Measurements from ENCODE around the gene PDRG1.
"Not testable (repeated sequence)": the region's sequence is repeated elsewhere in the genome, so short reads cannot be mapped to it uniquely, and the experiment has no call there.

The PDRG1 gene

GRCh38 chr20:31926493-31926892 lies 25.4 kb downstream of the PDRG1 start:
- DNase-seq (ENCODE audit: low read depth) = no peak

- no peak for DNase-seq (ENCODE audit: low read depth)
Observed at GRCh38 chr20:31925631-31926030, 26.2 kb downstream of the PDRG1 start.

- DNase-seq (ENCODE audit: low read depth) = no peak
Observed at GRCh38 chr20:31924561-31924960, 27.3 kb downstream of the PDRG1 start.

DNA sequence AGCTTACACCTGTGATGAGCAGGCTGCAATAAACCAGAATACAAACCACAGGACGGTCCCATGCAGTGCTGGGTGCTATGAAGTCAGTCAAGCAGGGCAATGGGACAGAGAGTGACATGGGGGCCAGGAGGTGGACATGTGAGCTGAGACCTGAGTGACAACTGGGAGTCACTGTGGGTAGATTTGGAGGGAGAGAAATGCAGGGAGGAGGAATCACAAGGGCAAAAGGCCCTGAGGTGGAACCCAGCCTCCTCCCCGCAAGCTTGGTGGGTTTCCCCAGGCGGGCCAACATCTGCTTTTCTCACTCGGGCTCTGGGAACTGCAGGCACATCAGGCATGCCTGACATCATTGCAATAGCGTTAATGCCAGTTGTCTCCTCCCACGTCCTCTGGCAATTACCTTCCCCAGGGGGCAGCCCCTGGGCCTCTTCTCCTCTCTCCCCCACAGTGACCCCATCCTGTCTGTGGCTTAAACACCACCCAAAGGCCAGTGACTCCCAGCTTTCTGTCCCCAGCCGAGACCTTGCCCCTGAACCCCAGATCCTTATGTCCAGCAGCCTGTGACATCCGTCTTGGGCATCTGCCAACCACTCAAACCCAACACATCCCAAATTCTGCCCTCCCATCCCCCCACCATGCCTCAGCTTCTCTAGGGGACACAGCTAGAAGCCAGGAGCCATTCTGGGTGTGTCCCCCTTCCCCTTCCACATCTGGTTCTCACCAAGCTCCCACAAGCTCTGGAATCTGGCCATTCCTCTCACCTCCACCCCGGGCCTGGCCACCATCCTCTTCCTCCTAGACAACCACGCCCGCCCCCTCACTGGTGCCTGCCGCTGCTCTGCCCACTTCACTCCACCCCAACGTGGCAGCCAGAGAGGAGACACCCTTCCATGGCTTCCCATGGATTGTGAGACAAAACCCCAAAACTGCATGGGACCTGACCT lies 28.2 kb downstream of the PDRG1 start:
- DNase-seq (ENCODE audit: low read depth) = no peak

- DNase-seq (ENCODE audit: low read depth) = no peak
Observed at GRCh38 chr20:31922588-31922987, 29.3 kb downstream of the PDRG1 start.

- DNase-seq (ENCODE audit: low read depth) = no peak
Observed at GRCh38 chr20:31922181-31922580, 29.7 kb downstream of the PDRG1 start.

DNA sequence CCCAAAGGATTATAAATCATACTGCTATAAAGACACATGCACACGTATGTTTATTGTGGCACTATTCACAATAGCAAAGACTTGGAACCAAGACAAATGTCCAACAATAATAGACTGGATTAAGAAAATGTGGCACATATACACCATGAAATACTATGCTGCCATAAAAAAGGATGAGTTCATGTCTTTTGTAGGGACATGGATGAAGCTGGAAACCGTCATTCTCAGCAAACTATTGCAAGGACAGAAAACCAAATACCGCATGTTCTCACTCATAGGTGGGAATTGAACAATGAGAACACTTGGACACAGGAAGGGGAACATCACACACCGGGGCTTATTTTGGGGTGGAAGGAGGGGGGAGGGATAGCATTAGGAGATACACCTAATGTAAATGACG lies 30.4 kb downstream of the PDRG1 start:
- not testable (repeated sequence) for DNase-seq (ENCODE audit: low read depth)

- no peak for DNase-seq (ENCODE audit: low read depth)
Observed at GRCh38 chr20:31920275-31920855, 31.5 kb downstream of the PDRG1 start.

- no peak for DNase-seq (ENCODE audit: low read depth)
Observed at GRCh38 chr20:31919410-31920155, 32.3 kb downstream of the PDRG1 start.

GRCh38 chr20:31918466-31919105 lies 33.3 kb downstream of the PDRG1 start:
- no peak for DNase-seq (ENCODE audit: low read depth)

- DNase-seq (ENCODE audit: low read depth) = not testable (repeated sequence)
Observed at GRCh38 chr20:31917962-31918412, 33.9 kb downstream of the PDRG1 start.

GRCh38 chr20:31916708-31917107 lies 35.1 kb downstream of the PDRG1 start:
- no peak for DNase-seq (ENCODE audit: low read depth)

- DNase-seq (ENCODE audit: low read depth) = no peak
Observed at GRCh38 chr20:31915491-31916280, 36.2 kb downstream of the PDRG1 start.

- no peak for DNase-seq (ENCODE audit: low read depth)
Observed at GRCh38 chr20:31914170-31914569, 37.7 kb downstream of the PDRG1 start.

- no peak for DNase-seq (ENCODE audit: low read depth)
Observed at GRCh38 chr20:31913431-31914157, 38.3 kb downstream of the PDRG1 start.

DNA sequence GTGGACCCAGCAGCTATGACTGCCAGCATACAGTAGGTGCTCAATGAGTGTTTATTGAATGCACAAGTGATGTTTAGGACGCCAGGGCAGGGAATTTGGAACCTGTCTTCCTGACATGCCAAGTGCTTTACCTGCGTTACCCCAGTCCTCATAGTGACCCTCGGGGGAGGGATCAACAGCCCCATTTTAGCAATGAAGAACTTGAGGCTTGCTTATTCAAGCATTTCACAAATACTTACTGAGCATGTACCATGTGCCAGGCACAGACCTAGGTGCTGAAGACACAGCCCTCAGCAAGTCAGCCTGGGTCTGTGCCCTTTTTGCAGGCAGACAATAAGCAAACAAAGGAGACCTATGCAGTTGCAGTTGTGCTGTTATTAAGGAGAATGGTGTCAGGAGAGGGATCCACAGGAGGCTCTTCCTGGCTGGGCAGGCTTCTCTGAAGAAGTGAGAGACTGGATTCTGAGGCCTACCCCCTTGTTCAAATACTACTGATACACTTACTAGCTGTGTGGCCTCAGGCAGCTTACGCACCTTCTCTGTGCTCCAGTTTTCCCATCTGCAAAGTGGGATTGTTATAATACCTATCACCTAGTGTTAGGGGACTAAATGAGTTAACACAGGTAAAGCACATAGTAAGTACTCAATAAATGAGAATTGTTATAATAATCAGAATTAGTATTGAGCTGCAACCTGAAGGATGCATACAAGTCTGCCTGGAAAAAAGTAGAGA lies 41.6 kb downstream of the PDRG1 start:
- DNase-seq (ENCODE audit: low read depth) = no peak

- no peak for DNase-seq (ENCODE audit: low read depth)
Observed at GRCh38 chr20:31909253-31910070, 42.4 kb downstream of the PDRG1 start.

DNA sequence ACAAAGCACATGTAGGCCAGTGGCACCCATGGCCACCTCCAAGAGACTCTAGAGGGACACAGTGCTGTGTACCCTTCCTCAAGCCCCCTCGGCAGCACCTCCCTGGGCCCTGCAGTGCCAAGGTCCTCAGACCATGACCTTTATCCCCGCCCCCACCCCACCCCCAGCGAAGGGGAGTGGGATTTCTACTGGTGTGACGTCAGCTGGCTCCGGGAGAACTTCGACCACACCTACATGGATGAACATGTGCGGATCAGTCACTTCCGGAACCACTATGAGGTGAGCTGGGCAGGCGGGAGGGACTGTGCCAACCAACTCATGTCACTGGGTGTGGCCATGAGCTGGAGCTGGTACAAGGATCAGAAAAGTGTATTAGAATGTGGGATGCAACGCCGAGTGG lies 43.4 kb downstream of the PDRG1 start:
- DNase-seq (ENCODE audit: low read depth) = no peak

- no peak for DNase-seq (ENCODE audit: low read depth)
Observed at GRCh38 chr20:31908016-31908415, 43.8 kb downstream of the PDRG1 start.

Measured in stimulated activated CD8-positive, alpha-beta memory T cell treated with anti-CD3 and anti-CD28 coated beads, Interleukin-15, amount 100 ng/mL, for 1 hour (primary cell).